Thoracic aorta (tissue), 2 donors: ENCODE data around the gene GOLGA2. TPM values are rescaled to one million over a fixed set of nuclear protein-coding genes. Genes with fewer than 3 reads are reported as not detected.

Source experiments
- ATAC-seq: fragments of 150-250 bp; one replicate; pipeline ENCODE4 v1.8.0; 2017; ENCODE audit warnings: low read depth; ENCODE audit not compliant: insufficient number of reproducible peaks, low FRiP score
- DNase-seq: peaks from one replicate; pipeline ENCODE4 v3.0.0-alpha.2; 2020; ENCODE audit warnings: low spot score
- H3K27ac ChIP-seq, 2 donors: fragments of 200-600 bp; sonication (generic); 1 replicate in 1 of 2; 2 replicates in 1 of 2; pipeline ENCODE4 v1.5.1; 2016; ENCODE audit warnings: mild to moderate bottlenecking in 2 of 2, moderate library complexity in 2 of 2
- H3K27me3 ChIP-seq: fragments of 200-600 bp; sonication (generic); replicated peaks from 2 replicates; pipeline ENCODE4 v1.6.0; 2016; ENCODE audit warnings: mild to moderate bottlenecking; ENCODE audit not compliant: insufficient read depth
- H3K36me3 ChIP-seq: fragments of 200-600 bp; sonication (generic); one replicate; pipeline ENCODE4 v1.5.1; 2016
- H3K4me1 ChIP-seq, 2 donors: fragments of 200-600 bp; sonication (generic); 1 replicate in 1 of 2; 2 replicates in 1 of 2; pipeline versions ENCODE4 v1.5.1 to v1.6.0; 2016; ENCODE audit warnings: low read depth in 2 of 2, mild to moderate bottlenecking in 1 of 2; ENCODE audit not compliant: control insufficient read depth in 1 of 2
- H3K4me3 ChIP-seq: fragments of 200-600 bp; sonication (generic); 2 replicates; pipeline ENCODE4 v1.5.1; 2016; ENCODE audit warnings: mild to moderate bottlenecking
- H3K9me3 ChIP-seq: fragments of 200-600 bp; sonication (generic); 2 replicates; pipeline ENCODE4 v1.5.1; 2016
- total RNA-seq, 2 donors: library from RNA; depleted of rRNA; stranded (reverse); fragments of >200 nt; gene quantifications; one replicate each; pipeline versions ENCODE4 v1.1.0 to v1.2.3, GENCODE V29; 2016
- TF ChIP-seq, protein P1 (sequence below): fragments of 200-600 bp; sonication (generic); IDR thresholded peaks from one replicate; pipeline ENCODE4 v1.5.1; 2019; ENCODE audit warnings: antibody characterized with exemption

Gene GOLGA2
- total RNA-seq, 2 donors from 2014 or later, result 115 to 141 TPM

DNA sequence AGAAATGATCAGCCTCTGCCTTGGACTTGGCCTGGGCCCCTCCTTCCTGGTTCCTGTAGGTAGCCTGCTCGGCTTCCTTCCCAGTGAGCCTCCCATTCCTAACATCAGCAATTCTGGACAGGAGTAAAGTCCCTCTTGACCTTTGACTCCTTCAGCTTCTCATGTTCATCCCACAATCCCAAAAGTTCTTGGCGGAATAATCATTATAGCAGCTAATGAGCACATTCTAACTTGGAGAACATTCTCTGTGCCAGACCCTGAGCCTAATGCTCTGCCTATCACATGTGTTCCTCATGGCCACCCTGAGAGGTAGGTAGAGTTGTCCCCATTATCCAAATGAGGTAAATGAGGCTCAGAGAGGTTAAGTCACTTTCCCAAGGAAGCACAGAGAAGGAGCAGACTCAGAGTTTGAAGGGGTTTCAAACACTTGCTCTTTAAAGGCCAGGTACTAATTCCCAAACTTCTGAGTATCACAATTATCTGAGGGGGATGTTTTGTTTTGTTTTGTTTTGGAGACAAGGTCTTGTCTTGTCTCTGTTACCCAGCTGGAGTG is 21.5 kb upstream of the GOLGA2 start:
- Histone ChIP-seq H3K36me3 (no peaks in the 10 kb centered on the region), H3K4me1 (no peaks in the 10 kb centered on the region), H3K27ac (no peak overlapping the region), H3K27me3 (no peaks in the 10 kb centered on the region), H3K4me3 (no peak overlapping the region), H3K9me3 (no peaks in the 10 kb centered on the region)
- DNase-seq, result no peak
- ATAC-seq, result no peak
- TF ChIP-seq, protein P1, sequence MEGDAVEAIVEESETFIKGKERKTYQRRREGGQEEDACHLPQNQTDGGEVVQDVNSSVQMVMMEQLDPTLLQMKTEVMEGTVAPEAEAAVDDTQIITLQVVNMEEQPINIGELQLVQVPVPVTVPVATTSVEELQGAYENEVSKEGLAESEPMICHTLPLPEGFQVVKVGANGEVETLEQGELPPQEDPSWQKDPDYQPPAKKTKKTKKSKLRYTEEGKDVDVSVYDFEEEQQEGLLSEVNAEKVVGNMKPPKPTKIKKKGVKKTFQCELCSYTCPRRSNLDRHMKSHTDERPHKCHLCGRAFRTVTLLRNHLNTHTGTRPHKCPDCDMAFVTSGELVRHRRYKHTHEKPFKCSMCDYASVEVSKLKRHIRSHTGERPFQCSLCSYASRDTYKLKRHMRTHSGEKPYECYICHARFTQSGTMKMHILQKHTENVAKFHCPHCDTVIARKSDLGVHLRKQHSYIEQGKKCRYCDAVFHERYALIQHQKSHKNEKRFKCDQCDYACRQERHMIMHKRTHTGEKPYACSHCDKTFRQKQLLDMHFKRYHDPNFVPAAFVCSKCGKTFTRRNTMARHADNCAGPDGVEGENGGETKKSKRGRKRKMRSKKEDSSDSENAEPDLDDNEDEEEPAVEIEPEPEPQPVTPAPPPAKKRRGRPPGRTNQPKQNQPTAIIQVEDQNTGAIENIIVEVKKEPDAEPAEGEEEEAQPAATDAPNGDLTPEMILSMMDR, result no peak

DNA sequence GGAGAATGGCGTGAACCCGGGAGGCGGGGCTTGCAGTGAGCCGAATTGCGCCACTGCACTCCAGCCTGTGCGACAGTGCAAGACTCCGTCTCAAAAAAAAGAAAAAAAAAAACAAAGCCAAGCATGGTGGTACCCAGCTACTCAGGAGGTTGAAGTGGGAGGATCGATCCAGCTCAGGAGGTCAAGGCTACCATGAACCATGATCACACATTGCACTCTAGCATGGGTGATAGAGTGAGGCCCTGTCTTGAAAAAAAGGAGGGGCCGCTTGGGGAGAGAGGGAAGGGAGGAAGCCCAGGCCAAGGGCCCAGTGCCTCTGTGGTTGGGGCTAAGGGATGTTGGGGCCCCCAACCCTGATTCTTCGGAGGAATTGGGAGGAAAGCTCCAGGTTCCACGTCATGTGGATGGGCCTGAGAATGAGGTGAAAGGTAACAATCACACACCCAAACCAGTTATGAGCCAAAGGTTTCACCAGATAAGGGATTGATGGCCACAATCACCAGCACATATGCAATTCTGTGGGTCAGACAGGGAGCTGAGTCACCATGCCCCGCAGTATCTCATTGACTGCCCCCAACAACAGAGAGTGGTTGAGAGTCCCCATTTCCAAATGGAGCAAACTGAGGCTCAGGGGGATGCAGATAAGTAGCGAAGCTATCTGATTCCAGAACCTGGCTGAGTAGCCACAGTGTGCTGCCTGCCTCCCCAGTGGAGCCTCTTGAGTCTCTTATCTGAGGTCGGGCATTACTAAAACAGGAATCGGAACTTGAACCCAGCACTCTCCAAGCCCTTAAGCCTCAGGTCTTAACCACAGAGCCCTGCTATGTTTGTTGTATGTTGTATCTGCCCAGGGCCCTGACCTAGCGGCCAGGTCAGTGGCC is 20.8 kb upstream of the GOLGA2 start:
- H3K27me3 ChIP-seq, result no peaks in the 10 kb centered on the region
- no peaks in the 10 kb centered on the region for H3K36me3 ChIP-seq
- TF ChIP-seq, protein P1, result no peak
- no peak overlapping the region for H3K4me3 ChIP-seq
- no peaks in the 10 kb centered on the region for H3K4me1 ChIP-seq
- H3K9me3 ChIP-seq, result no peaks in the 10 kb centered on the region
- no peak overlapping the region for H3K27ac ChIP-seq
- ATAC-seq (no peak), DNase-seq (no peak)

DNA sequence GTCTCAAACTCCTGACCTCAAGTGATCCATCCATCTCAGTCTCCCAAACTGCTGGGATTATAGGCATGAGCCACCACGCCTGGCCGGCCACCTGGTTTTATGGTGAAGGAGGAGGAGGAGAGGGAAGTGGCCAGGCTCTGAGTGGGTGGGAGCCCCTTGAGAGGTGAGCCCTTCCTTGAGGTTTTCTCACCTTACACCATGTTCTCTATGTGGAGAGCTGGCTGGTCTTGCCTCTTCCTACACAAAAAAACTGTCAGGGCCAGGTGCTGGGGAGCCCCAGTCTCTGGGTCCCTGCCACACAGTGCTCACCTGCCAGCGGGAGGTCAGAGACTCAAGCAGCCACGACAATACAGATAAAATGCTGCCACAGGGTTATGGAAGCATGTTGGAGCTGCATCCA is 18.3 kb upstream of the GOLGA2 start:
- no peak for DNase-seq
- H3K27ac ChIP-seq, result no peak overlapping the region
- H3K4me3 ChIP-seq, result no peak overlapping the region
- H3K27me3 ChIP-seq, result no peaks in the 10 kb centered on the region
- H3K4me1 ChIP-seq, result no peaks in the 10 kb centered on the region
- no peaks in the 10 kb centered on the region for H3K9me3 ChIP-seq
- H3K36me3 ChIP-seq, result no peaks in the 10 kb centered on the region
- TF ChIP-seq, protein P1, result no peak
- no peak for ATAC-seq

DNA sequence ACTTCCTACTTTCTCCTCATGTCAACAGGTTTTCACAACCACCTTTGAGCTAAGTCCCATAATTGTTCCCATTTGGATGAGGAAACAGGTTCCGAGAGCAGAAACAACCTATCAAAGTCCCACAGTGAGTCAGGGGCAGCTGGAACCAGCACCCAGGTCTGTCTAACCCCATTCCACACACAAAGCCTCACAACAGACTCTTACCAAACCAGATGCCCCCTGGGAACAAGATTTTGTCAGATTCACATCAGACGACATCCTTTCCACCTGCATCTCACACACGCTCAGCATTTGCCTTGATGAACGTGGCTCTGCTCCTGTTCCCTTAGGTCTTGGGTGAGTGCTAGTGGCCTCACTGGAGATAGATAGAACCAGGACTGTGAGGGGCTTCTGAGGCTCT is 17.3 kb upstream of the GOLGA2 start:
- DNase-seq (no peak), ATAC-seq (no peak)
- Histone ChIP-seq H3K36me3 (peaks cover 6% of the 10 kb centered on the region), H3K9me3 (no peaks in the 10 kb centered on the region), H3K27ac (no peak overlapping the region), H3K4me1 (no peaks in the 10 kb centered on the region), H3K4me3 (no peak overlapping the region), H3K27me3 (no peaks in the 10 kb centered on the region)
- TF ChIP-seq, protein P1, result no peak

DNA sequence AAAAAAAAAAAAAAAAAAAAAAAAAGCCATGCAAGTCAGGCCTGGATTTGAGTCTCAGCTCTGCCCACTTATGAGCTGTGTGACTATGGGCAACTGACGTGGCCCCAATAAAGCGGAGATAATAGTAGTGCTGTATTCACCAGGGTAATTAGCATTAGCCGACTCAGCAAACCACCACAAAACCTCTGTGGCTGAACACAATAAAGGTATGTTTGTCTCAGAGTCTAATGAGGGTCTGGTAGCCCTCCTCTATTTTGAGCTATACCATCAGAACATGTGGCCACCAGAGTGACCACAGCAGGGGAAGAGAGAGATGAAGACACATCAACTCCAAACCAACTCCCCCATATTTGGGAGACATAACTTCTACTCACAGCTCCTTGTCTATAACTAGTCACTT is 16.2 kb upstream of the GOLGA2 start:
- TF ChIP-seq, protein P1, result no peak
- DNase-seq, result no peak
- ATAC-seq, result no peak
- no peaks in the 10 kb centered on the region for H3K9me3 ChIP-seq
- no peaks in the 10 kb centered on the region for H3K4me1 ChIP-seq
- H3K36me3 ChIP-seq, result peaks cover 8% of the 10 kb centered on the region
- no peak overlapping the region for H3K27ac ChIP-seq
- H3K27me3 ChIP-seq, result no peaks in the 10 kb centered on the region
- H3K4me3 ChIP-seq, result no peak overlapping the region
